SHP77 (cell line): ENCODE measurements around the gene IFI30.
"Not testable (repeated sequence)": the region's sequence is repeated elsewhere in the genome, so short reads cannot be mapped to it uniquely, and the experiment has no call there.

Experiments
- DNase-seq, 2 experiments: peaks; one replicate each; lab custom pipeline; 2025; lab: John Stamatoyannopoulos, UW

The IFI30 gene

DNA sequence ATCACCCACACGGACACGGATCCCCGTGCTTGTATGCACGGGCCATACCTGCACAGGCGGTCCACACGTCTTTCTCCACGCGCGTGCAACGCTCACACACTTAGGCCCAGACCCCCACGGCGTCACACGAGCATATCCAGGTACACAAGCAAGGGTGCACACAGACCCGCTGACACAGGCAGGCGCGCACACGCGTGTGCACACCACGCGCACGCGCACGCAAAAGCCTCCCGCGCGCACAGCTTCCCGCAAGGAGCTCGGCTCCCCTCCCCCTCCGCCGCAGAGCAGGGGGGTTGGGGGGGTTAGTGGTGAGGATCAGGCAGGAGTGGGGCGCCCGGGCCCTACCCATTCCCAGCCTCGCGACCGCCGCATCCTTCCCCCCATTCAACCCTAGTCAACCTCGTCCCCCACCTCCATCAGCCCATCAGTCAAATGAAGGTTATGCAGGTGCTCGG lies 29.8 kb downstream of the IFI30 start:
- DNase-seq, result peak in 1 of 2 experiments; percentile 15

DNA sequence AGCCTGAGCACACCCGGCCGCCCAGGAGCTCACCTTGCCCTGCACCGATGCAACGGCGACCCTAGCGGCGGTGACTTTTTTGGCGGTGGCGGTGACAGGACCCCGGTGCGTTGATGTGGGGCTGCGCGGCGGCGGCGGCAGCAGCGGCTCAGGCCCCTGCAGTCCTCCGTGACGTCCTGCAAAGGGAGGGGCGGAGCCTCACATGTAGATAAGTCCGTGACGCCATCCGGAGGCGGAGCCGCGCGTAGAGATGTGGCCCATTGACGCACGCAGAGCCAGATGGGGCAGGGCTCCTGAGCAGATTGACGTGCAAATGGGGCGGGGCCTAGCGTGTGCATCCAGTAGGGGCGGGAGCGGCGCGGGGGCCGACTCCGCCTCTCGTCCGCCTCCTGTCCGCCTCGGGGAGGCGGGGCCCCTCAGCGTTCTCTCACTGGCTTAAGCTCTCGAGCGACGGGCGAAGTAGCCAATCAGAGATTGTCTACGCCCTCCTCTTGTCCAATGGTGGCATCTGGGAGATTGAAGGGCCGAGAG lies 30.3 kb downstream of the IFI30 start, which contains the start of gene RAB3A:
RAB3A (minus strand) TSS at position 180 of the 531 bp plus-strand sequence. CDS start 1,302 bp downstream, outside the sequence.
- DNase-seq, result peak; percentile 99

DNA sequence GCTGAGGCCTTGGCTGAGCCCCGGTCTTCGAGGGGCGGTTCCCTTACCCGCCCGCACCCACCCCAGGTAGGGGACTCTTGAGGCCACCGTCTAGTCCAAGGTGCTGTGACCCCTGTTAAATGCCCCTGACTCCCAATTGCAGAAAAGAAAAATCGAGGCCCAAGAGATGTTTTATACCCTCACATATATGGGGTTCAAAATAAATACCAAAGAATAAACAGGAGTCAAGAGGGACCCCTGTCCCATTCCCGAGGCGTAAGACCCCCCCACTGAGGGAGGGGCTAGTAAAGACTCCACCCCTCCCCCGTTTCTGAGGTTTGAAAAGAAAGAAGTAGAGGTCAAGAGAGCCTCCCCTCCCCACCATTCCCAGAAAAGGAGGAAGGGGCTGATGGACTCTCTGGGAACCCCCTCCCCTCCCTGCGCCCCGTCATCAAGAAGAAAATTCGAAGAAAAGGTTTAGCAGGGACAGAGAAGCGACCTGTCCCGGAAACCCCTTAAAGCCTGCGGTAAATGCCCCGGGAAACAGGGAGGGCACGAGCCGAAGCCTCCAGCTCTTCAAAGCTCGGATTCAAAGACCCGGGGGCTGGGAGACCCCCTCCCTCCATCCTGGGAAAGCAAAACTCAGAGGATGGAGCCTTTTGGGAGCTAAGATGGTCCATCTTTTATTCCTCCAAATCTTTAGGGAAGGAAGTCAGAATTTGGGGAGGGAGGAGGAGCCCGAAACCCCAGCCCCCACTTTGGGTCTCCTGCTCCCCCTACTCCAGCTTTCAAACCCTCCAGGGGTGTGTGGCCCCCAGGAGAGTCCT lies 31.0 kb downstream of the IFI30 start:
- peak in 1 of 2 experiments; percentile 85 for DNase-seq

DNA sequence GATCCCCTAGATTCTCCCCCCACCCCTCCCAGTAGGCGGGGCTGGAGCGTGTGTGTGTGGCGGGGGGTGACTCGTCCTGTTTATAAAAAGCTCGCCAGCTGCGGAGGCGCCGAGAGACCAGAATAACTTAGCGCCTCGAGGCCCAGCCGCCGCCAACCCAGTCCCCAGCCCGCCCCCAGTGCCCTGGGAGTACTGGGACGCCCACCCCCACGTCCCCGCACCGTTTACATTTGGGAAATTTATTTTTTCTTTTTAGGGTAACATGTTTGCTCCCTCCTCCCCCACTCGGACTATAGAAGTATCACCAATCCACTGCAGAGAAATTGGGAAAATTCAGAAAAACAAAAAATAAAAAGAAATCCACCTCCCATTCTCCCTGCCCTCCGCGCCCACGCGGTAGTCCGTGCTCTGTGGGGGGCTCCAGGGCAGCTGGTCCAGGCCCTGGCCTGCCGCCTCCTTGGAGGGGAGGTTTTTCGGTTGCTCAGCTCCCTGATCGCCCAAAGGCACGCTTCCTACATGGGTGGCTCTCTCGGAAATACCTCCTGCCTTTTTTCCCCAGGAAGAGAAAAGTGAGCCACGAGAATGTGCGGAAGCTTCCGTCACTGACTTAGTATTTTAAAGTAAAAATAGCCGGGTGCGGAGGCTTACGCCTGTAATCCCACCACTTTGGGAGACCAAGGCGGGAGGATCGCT lies 31.7 kb downstream of the IFI30 start:
- peak; percentile 57 to 86 for DNase-seq

DNA sequence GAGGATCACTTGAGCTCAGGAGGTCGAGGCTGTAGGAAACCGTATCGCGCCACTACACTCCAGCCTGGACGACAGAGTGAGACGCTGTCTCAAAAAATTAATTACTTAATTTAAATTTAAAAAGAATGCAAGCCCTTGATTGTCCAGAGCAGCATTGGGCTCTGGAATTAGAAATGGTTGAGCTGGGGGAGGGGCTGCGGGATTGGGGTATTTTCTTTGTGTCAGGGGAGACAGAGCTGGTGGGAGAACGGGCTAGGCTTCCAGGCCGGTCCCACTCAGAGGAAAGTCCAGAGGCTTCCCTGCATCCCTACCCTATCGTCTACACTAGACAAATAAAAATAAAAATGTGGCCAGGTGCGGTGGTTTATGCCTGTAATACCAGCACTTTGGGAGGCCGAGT lies 32.4 kb downstream of the IFI30 start:
- DNase-seq, result no peak

DNA sequence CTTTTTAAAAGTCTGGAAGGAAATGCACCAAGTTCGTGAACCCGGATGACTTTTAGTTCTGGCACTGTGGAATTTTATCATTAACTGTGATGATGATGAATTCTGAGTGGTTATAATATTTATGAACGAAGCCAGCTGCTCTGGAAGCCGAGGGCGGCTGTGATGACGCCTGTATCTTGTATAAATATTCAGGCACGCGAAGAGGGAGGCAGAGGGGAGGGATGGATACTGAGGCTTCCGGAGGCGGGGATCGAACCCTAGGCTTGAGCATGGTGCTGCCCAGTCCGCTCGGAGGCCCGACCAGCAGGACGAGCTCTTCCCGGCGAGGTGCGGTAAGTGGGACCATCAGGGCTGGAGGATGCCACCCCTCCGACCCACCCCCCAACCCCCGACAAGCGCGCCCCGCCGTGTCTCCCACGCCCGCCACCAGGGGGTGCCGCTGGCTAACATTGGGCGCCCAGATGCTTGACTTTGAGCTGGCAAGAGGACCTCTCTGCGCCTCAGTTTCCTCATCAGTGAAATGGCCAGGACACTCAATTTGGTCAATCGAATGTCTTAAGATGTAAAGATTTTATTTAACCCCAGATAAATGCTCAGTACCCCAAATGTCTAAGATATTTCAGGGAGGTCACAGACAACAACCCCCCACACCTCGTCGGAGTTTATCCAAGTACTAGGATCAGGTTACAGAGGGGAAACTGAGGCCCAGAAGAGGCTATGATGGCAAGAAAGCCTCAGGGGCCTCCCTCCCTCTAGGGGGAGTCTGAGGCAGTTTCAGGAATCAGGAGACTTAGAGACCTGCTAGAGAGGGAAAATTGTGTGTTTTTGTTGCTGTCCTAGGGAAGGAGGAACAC lies 34.7 kb downstream of the IFI30 start:
- DNase-seq, result peak; percentile 49

DNA sequence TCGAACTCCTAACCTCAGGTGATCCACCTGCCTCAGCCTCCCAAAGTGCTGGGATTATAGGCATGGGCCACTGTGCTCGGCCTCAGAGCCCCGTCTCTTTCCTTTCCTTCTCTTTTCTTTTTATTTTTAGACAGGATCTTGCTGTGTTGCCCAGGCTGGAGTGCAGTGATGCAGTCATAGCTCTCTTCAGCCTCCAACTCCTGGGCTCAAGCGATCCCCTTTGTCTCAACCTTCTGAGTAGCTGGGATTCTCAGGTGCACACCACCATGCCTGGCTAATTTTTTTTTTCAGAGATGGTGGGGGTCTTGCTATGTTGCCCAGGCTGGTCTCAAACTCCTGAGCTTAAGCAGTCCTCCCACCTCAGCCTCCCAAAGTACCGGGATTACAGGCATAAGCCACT lies 36.3 kb downstream of the IFI30 start:
- not testable (repeated sequence) for DNase-seq

DNA sequence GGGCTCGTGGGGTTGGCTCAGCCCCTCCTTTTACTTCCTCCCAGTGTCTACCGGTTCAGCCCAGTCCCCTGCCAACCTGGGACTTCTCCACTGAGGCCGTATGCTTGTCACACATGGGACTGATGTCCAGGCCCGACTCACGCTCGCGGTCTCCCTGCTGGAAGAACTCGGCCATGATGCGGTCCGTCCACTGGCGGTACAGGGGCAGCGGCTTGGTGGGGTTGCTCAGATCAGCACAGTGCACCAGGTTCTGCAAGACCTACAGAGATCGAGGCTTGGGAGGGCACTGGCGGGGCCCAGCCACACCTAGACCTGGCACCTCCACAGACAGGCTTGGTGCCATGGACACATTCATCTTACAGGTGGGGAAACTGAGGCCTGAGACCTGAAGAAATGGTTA lies 38.1 kb downstream of the IFI30 start:
- DNase-seq, result no peak

DNA sequence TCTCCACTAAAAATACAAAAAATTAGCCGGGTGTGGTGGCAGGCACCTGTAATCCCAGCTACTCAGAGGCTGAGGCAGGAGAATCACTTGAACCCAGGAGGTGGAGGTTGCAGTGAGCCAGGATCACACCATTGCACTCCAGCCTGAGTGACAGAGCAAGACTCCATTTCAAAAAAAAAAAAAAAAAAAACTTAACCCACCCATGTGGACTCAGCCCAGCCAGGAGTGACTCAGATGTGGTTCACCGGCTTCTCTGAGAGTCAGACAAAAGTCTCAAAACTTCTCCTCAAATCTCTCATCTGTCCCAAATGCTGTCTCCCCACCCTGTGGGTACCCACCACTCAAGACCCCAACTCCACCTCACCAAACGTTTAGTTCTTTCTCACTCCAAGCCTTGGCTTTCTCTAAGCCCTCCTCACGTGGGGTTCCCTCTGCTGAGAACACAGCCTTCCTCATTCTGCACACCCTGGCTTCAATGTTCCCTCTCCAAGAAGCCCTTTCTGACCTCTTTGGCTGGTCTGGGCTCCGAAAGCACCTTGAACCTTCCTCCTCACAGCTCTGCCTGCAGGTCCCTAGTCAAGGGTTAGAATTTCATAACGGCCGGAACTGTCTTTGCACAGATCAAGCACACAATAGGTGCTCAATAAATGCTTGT lies 41.3 kb downstream of the IFI30 start:
- DNase-seq, result no peak

DNA sequence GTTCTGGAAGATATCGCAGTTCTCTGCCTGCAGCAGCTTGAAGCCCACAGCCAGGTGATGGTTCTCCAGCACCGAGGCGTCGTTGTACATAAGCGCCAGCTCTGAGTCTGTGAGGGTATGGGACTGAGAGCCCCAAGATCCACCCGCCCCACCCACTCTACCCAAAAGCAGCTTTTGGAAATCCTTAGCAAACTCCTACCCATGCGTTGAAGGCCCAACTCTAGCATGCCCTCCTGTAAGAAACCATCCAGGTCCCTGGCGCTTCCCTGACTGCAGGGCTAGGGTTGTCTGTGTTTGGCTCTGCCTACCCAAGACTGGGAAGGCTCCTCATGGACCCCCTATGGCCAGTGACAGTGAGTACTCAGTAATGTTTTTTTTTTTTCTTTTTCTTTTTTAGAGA lies 43.2 kb downstream of the IFI30 start:
- no peak for DNase-seq

DNA sequence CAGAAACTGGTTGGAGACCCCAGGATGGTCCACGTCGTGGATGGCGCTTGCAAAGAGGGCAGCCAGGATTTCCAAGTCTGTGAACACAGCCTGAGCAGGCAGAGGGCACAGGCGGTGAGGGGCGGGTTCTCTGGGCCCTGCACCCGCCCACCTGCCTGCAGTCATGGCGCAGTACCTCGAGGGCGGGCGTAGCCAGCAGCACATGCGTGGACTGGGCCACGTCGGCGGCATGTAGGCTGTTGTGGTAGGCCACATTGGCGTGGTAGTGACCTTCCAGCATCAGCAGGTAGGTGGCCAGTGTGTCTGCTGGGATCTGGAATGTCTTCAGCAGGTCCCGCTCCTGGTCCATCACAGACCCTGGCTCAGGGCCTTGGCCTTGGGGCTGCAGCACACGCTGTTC lies 44.5 kb downstream of the IFI30 start:
- no peak for DNase-seq

DNA sequence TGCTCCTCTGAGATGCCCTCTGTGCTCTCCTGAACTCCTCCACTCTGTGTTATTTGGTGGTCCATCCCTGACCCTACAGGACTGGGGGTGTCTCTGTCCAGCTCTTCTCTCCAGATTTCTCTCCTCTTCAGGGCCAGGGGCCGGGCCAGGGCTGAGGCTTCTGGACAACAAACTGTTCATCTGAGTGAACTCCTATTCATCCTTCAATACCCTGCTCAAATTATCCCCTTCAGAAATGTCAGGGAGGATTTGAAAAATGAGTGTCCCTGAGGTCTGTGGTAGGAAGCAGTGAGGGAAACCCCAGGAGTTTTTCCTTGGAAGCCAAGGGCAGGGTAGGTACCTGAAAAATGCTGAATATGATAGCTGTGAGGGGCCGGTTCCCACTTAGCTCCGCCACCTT lies 45.0 kb downstream of the IFI30 start:
- no peak for DNase-seq

DNA sequence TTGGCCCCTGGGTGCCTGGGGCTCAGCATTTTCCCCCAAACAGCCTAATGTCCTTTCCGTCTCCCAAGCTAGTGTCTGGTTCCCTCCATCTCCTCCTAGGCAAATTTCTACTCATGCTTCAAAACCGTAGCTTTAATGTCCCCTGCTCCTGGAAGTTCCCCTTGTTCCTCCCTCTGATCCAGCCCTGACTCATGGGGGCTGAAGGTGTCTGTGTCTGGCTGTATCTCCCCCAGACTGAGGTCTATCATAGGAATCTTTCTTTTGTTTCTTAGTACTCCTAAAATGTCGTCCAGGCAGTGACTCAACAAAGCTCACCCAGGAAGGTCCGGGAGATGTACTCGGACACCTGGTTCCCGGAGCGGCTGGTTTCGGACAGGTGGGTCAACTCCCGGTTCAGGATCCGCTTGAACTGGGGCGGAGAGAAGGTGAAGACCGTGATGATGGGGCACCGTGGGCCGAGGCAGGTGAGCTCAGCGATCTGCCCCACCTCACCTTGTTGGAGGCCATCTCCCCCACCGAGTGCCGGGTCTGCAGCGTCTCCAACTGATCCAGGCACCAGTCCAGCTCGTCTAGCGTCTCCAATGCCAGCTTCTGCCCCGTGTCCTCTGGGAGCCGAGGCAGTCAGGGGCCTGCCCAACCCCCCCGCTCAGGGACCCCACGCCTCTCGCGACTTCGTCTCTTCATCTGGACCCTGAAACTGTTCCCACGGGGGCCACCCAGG lies 46.5 kb downstream of the IFI30 start:
- no peak for DNase-seq

DNA sequence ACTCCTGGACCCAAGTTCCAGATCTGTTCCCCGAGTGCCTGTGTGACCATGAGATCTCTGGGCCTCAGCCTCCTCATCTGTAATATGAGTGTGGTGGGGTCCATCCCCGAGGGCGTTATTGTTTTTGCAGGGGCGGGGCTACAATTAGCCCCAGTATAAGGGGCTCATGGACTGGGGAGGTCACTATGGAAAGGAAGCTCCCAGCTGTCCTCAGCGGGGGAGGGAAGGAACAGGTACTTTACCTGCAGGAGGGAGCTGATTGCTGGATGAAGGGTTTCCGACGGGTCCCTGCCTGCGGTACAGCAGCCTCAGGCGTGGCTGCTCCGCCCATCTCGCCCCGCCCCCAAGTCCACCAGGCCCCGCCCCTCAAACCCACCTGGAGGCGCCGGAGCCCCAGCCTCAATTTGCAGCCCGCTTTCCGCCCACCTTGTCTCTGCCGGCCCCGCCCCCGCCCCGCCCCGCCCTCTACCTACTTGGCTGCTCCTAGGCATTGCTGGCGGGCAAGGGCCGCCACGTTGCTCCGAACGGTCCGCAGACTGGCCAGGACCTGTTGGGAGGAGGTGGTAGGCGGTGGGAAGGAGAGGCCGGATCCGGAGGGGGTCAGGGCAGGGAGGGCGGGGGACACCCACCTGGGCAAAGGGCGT lies 47.1 kb downstream of the IFI30 start:
- no peak for DNase-seq

DNA sequence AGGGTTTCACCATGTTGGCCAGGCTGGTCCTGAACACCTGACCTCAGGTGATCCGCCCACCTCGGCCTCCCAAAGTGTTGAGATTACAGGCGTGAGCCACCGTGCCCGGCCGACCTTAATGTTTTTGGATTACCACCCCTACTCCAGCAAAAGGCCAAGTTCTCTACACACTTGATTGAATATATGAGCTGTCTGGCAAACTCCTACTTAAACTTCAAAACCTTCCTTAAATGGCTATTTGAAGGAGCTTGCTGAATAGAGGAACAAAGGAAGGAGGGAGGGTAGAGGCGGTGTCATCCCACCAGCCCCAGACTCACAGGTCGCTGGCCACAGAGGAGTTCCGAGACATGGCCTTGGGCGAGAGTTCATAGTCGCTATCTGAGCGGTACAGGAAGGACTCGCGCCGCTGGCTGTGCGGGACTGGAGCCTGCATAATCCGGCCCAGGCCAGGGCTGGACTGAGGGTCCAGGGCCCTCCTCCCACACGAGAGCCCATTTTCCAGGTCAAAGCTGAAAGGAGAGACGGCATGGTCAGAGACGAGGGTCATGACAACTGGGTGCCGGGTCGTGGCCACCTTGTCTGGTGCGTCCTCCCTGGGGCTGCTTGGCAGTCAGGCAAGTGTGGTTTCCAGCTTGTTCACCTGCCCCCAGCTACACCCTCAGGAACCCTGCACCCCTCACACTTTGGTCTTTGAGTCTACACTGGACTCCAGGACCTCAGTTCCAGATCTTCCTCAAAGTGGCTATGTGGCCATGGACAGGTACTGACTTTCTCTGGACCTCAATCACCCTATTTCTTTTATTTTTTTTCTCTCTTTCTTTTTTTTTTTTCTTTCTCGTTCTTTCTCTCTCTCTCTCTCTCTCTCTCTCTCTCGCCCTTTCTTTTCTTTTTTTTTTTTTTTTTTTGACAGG lies 48.5 kb downstream of the IFI30 start:
- DNase-seq, result no peak

DNA sequence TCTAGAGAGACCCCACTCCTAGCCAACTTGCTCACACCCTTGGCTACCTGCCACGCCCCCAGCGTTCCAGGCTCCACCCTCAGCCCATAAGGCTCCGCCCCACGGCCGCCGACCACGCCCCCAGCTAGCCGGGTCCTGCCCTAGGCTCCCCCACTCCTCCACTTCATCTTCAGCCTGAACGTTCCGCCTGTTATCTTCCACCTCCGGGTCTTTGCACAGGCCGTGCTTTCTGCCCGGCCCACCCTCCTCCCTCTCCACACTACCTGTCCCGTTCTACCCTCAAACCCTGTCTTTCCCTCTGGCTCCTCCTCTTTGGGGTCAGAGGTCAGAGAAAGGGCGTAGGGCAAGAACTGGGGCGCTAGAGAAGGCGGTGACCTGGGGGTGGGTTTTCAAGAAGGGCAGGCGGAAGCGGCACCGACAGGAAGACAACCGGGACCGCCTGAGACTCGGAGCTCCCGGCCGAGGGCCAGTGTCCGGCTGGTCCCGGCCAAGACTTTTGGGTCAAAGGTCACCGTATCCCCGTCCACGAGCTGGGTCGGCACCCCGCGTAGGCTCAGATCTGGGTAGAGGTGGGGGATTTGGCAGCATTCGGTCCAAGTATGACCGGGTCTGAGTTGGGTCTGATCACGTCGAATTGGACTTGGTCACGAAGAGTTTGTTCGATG lies 50.4 kb downstream of the IFI30 start:
- DNase-seq, result peak in 1 of 2 experiments; percentile 56

DNA sequence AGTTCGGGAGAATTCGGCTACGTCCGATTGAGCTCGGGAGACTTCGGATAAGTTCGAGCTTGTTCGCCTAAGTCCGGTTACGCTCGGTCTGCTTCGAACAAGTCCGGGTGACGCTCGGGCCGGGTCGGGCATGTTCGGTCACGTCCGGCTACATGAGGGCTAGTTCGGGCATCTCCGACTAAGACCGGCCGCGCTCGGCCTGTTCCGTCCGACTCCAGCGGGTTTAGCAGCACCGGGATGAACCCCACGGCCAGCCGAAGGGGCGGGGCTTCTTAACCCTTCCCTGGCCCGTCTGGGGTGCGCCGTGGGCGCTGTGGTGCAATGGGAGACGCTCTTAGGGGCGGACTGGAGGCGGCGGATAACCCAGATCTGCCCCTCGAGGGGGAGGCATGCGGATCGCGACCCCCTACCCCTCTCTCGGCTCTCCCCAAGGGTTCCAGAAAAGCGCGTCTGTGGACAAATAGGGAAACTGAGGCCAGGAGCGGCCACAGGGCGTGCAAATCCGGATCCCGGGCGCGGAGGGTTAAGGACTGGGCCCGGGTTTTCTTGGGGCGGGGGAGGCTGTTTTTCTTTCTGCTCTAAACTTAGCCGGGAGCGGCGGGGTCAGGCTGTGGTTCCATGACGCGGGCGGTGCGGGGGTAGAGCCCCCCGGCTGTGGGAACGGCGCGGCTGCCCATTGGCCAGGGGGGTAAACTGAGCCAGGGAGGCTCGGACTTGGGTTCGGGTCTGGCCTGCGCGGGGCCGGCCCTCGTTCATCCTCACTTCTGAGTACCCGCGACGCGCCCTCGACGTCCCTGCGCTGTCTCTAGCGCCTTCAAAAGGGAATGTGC lies 51.1 kb downstream of the IFI30 start:
- DNase-seq, result peak; percentile 94 to 97

DNA sequence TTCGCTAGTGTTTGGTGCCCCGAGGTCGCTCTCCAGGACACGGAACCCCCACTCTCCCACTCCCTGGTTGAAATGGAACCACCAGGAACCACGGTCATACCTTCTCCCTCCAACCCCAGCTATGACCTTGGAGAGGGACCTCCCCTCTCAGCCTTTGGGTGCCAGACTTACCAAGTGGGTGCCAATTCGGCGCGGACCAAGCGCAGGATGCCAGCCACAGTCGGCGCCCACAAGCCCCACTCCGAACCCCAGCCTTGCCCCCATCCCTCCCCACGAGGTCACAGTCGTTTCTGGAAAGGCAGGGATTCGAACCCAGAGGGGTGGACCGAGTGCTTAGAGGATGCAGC lies 51.7 kb downstream of the IFI30 start:
- DNase-seq, result no peak
